SK-N-SH (cell line): Measurements from ENCODE around the gene DENND1A.

Experiments
- CTCF ChIP-seq: fragments of 200-600 bp; sonication (generic); IDR thresholded peaks from 2 replicates; pipeline ENCODE4 v1.6.1; 2017; ENCODE audit warnings: antibody characterized with exemption, mild to moderate bottlenecking, moderate library complexity
- EZH2phosphoT487 ChIP-seq: fragments of 200-600 bp; sonication (generic); IDR thresholded peaks from 2 replicates; pipeline ENCODE4 v1.6.1; 2017; ENCODE audit warnings: low read depth, mixed run types, mild to moderate bottlenecking, antibody characterized with exemption, moderate library complexity, borderline replicate concordance

- no peak for TF ChIP-seq CTCF
- TF ChIP-seq EZH2phosphoT487 = no peak
These were observed 78.1 kb downstream of the DENND1A start for GRCh38 chr9:123851851-123852250.
